Adrenal gland (tissue), 5 donors: Measurements from ENCODE around the gene ATL1.

Source experiments
- POLR2A ChIP-seq, 2 donors: fragments of 450-650 bp; IDR thresholded peaks; one replicate each; pipeline ENCODE4 v1.6.1; 2017; ENCODE audit warnings: antibody characterized with exemption in 2 of 2, mild to moderate bottlenecking in 2 of 2, moderate library complexity in 1 of 2
- TF ChIP-seq, protein P1 (sequence below), 6 experiments: fragments of 450-650 bp in 4 of 6; fragments of 200-600 bp in 2 of 6; sonication (generic) in 1 of 6; IDR thresholded peaks; 1 replicate in 5 of 6; 2 replicates in 1 of 6; pipeline versions ENCODE4 v1.5.1 to v1.8.0; 2016 to 2021; ENCODE audit warnings: antibody characterized with exemption in 6 of 6, mild to moderate bottlenecking in 2 of 6, moderate library complexity in 1 of 6
- donor health status: DM: no; HTN: no; CAD: no.

DNA sequence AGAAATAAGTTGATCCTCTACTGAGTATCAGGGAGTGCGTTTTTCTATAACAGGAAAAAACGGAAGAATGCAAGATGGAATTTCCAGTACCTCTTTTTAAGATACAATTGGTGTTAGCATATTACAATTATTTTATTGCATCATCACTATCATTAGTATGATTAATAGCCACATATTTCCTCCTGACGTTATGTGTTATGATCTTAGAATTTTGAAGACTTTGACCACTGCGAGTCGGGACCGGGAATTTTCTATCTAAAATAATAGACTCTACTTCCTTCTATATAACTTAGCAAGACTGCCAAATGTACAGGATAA, 108.8 kb downstream of the ATL1 start:
- TF ChIP-seq, protein P1, sequence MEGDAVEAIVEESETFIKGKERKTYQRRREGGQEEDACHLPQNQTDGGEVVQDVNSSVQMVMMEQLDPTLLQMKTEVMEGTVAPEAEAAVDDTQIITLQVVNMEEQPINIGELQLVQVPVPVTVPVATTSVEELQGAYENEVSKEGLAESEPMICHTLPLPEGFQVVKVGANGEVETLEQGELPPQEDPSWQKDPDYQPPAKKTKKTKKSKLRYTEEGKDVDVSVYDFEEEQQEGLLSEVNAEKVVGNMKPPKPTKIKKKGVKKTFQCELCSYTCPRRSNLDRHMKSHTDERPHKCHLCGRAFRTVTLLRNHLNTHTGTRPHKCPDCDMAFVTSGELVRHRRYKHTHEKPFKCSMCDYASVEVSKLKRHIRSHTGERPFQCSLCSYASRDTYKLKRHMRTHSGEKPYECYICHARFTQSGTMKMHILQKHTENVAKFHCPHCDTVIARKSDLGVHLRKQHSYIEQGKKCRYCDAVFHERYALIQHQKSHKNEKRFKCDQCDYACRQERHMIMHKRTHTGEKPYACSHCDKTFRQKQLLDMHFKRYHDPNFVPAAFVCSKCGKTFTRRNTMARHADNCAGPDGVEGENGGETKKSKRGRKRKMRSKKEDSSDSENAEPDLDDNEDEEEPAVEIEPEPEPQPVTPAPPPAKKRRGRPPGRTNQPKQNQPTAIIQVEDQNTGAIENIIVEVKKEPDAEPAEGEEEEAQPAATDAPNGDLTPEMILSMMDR (IDR thresholded peaks at IDR 0.05) = no peak
- no peak for TF ChIP-seq POLR2A (IDR thresholded peaks at IDR 0.05)
